Activated CD8-positive, alpha-beta memory T cell treated with anti-CD3 and anti-CD28 coated beads for 24 hours (primary cell): ENCODE data around the gene TMEFF2.

Experiments used
- DNase-seq: peaks from one replicate; pipeline ENCODE4 v3.0.0-alpha.2; 2020

TMEFF2 gene

GRCh38 chr2:191952515-191953270, 242.0 kb downstream of the TMEFF2 start:
- no peak for DNase-seq

- DNase-seq = no peak
These were observed 242.9 kb downstream of the TMEFF2 start for GRCh38 chr2:191951832-191952231.

GRCh38 chr2:191951376-191951775, 243.4 kb downstream of the TMEFF2 start:
- DNase-seq = no peak

GRCh38 chr2:191950132-191950874, 244.4 kb downstream of the TMEFF2 start:
- no peak for DNase-seq

- DNase-seq = no peak
These were observed 247.5 kb downstream of the TMEFF2 start for GRCh38 chr2:191947235-191947634.

- DNase-seq = no peak
These were observed 248.1 kb downstream of the TMEFF2 start for GRCh38 chr2:191946471-191947182.

- DNase-seq = no peak
These were observed 249.1 kb downstream of the TMEFF2 start for GRCh38 chr2:191945623-191946022.

GRCh38 chr2:191942739-191943103, 252.0 kb downstream of the TMEFF2 start:
- no peak for DNase-seq

- no peak for DNase-seq
These were observed 252.5 kb downstream of the TMEFF2 start for GRCh38 chr2:191942090-191942738.

- DNase-seq = no peak
These were observed 253.3 kb downstream of the TMEFF2 start for GRCh38 chr2:191941376-191941929.

- DNase-seq = no peak
These were observed 256.0 kb downstream of the TMEFF2 start for GRCh38 chr2:191938779-191939178.

GRCh38 chr2:191936882-191937405, 257.8 kb downstream of the TMEFF2 start:
- DNase-seq = no peak

GRCh38 chr2:191935247-191935646, 259.5 kb downstream of the TMEFF2 start:
- no peak for DNase-seq

- DNase-seq = no peak
These were observed 261.2 kb downstream of the TMEFF2 start for GRCh38 chr2:191933307-191934105.

- DNase-seq = no peak
These were observed 262.4 kb downstream of the TMEFF2 start for GRCh38 chr2:191932286-191932685.

- no peak for DNase-seq
These were observed 263.4 kb downstream of the TMEFF2 start for GRCh38 chr2:191931329-191931728.

- no peak for DNase-seq
These were observed 264.5 kb downstream of the TMEFF2 start for GRCh38 chr2:191930205-191930604.

- no peak for DNase-seq
These were observed 265.4 kb downstream of the TMEFF2 start for GRCh38 chr2:191929288-191929687.

- DNase-seq = no peak
These were observed 266.7 kb downstream of the TMEFF2 start for GRCh38 chr2:191927991-191928390.

GRCh38 chr2:191927319-191927867, 267.3 kb downstream of the TMEFF2 start:
- DNase-seq = no peak

GRCh38 chr2:191926671-191927070, 268.1 kb downstream of the TMEFF2 start:
- DNase-seq = no peak

- DNase-seq = no peak
These were observed 271.1 kb downstream of the TMEFF2 start for GRCh38 chr2:191923652-191923997.
